ENCODE data around the gene EME1. TPM values are rescaled to one million over a fixed set of nuclear protein-coding genes. Genes with fewer than 3 reads are reported as not detected.

EME1 gene
- total RNA-seq, 6 donors from 2014 or later, result 0.30 to 12.1 (median 1.2) TPM; not detected in 2

GRCh38 chr17:50429793-50430192, 56.8 kb downstream of the EME1 start:
- TF ChIP-seq CTCF (IDR thresholded peaks at IDR 0.05) (no peak), POLR2AphosphoS5 (IDR thresholded peaks at IDR 0.05) (no peak), EP300 (IDR thresholded peaks at IDR 0.05) (no peak), POLR2A (IDR thresholded peaks at IDR 0.05) (no peak)
- H3K4me3 ChIP-seq, result no peak overlapping the region
- ATAC-seq (ENCODE audit: low FRiP score in 2 of 2) (no peak), DNase-seq (no peak)
- peaks cover 20 to 50% (median 32%) of the 10 kb centered on the region in 4 donors for H3K4me1 ChIP-seq
- WGBS, 2 donors, result 91 to 96% methylated on average over 4 of the region's 4 CpGs
- H3K27me3 ChIP-seq, result no peaks in the 10 kb centered on the region
- H3K9me3 ChIP-seq, result no peaks in the 10 kb centered on the region
- no peaks in the 10 kb centered on the region for H3K36me3 ChIP-seq
- H3K27ac ChIP-seq, result peak overlapping the region in 2 of 4 donors; percentile 22 to 86

Small RNA genes within 50 kb of the gene (small RNA-seq; reads per million reads assigned to genes)
- gene RF00019, result 0 reads per million in 4 donors

Other genes with a start within 250 kb of the EME1 start
- gene SAMD14, start 243.1 kb upstream of the EME1 start, total RNA-seq, result 10 to 100 TPM in 2 of 6 donors, 1 to 10 TPM in 3, under 1 TPM in 1; 0.49 to 16.8 (median 5.6) TPM
- 100 to 1,000 TPM in 1 of 6 donors, 10 to 100 TPM in 5; 37.5 to 121 (median 74.7) TPM for gene PPP1R9B, start 222.6 kb upstream of the EME1 start, total RNA-seq
- gene SGCA, start 207.2 kb upstream of the EME1 start, total RNA-seq, result 10 to 100 TPM in 5 of 6 donors, 1 to 10 TPM in 1; 1.6 to 19.7 (median 14.1) TPM
- 100 to 1,000 TPM in 3 of 6 donors, 10 to 100 TPM in 3; 15.4 to 555 (median 117) TPM for gene COL1A1, start 171.6 kb upstream of the EME1 start, total RNA-seq
- 10 to 100 TPM in 1 of 6 donors, 1 to 10 TPM in 5; 1.3 to 15.7 (median 3.8) TPM for gene TMEM92, start 98.8 kb upstream of the EME1 start, total RNA-seq
- 10 to 100 TPM; 16.4 to 33.5 (median 19.2) TPM for gene XYLT2, start 27.1 kb upstream of the EME1 start, total RNA-seq
- gene MRPL27, start within 50 bp of the EME1 start, total RNA-seq, result 10 to 100 TPM in 5 of 6 donors, 1 to 10 TPM in 1; 7.3 to 59.1 (median 50.6) TPM
- 100 to 1,000 TPM in 1 of 6 donors, 10 to 100 TPM in 5; 19.9 to 135 (median 67.0) TPM for gene LRRC59, start 24.3 kb downstream of the EME1 start, total RNA-seq
- 100 to 1,000 TPM in 4 of 6 donors, 10 to 100 TPM in 2; 52.3 to 239 (median 120) TPM for gene ACSF2, start 53.0 kb downstream of the EME1 start, total RNA-seq
- gene CHAD, start 95.7 kb downstream of the EME1 start, total RNA-seq, result under 1 TPM in 4 of 6 donors, not detected in 2; 0.13 to 0.30 (median 0.21) TPM
- gene RSAD1, start 105.6 kb downstream of the EME1 start, total RNA-seq, result 10 to 100 TPM; 26.8 to 47.3 (median 34.9) TPM
- 10 to 100 TPM in 1 of 6 donors, 1 to 10 TPM in 5; 1.0 to 14.7 (median 4.2) TPM for gene MYCBPAP, start 135.2 kb downstream of the EME1 start, total RNA-seq
- 10 to 100 TPM in 1 of 6 donors, 1 to 10 TPM in 2, under 1 TPM in 2, not detected in 1; 0.74 to 14.4 (median 1.2) TPM for gene EPN3, start 159.5 kb downstream of the EME1 start, total RNA-seq
- 100 to 1,000 TPM in 2 of 6 donors, 10 to 100 TPM in 4; 32.9 to 111 (median 46.4) TPM for gene SPATA20, start 173.9 kb downstream of the EME1 start, total RNA-seq
- under 1 TPM in 4 of 6 donors, not detected in 2; under 0.01 to 0.37 (median 0.11) TPM for gene CACNA1G, start 187.5 kb downstream of the EME1 start, total RNA-seq

Data from upper lobe of left lung (tissue), 6 donors.